SK-N-MC (cell line): Measurements from ENCODE around the gene UBE2E2.

Experiments
- EZH2 ChIP-seq: fragments of 200-600 bp; sonication (generic); IDR thresholded peaks from one replicate; pipeline ENCODE4 v1.6.1; 2017; ENCODE audit warnings: antibody characterized with exemption
- POLR2AphosphoS5 ChIP-seq: IDR thresholded peaks from 2 replicates; pipeline ENCODE4 v1.6.1; 2012; ENCODE audit warnings: mild to moderate bottlenecking, low read depth, low read length, borderline replicate concordance

- no peak for TF ChIP-seq EZH2
- no peak for TF ChIP-seq POLR2AphosphoS5
These were observed 28.9 kb downstream of the UBE2E2 start for GRCh38 chr3:23232016-23232415.
